Endothelial cell (in vitro differentiated cells): ENCODE data around the gene KCNQ1. TPM values are rescaled to one million over a fixed set of nuclear protein-coding genes. Genes with fewer than 3 reads are reported as not detected.

ENCODE experiments used
- DNase-seq: peaks from one replicate; pipeline ENCODE4 v3.0.0; 2021; ENCODE audit warnings: low spot score
- H3K27ac Mint-ChIP-seq: one replicate; pipeline ENCODE4 v1.8.0; 2021; ENCODE audit warnings: mixed read lengths, inconsistent platforms; ENCODE audit not compliant: unreplicated experiment
- H3K27me3 Mint-ChIP-seq: one replicate; pipeline ENCODE4 v1.8.0; 2021; ENCODE audit warnings: mild to moderate bottlenecking, moderate library complexity, mixed read lengths, inconsistent platforms; ENCODE audit not compliant: unreplicated experiment
- H3K36me3 Mint-ChIP-seq: one replicate; pipeline ENCODE4 v1.8.0; 2021; ENCODE audit warnings: mild to moderate bottlenecking, low read depth, mixed read lengths, inconsistent platforms; ENCODE audit not compliant: unreplicated experiment
- H3K4me1 Mint-ChIP-seq: one replicate; pipeline ENCODE4 v1.8.0; 2021; ENCODE audit warnings: mild to moderate bottlenecking, mixed read lengths, inconsistent platforms; ENCODE audit not compliant: unreplicated experiment
- H3K4me3 Mint-ChIP-seq: one replicate; pipeline ENCODE4 v1.8.0; 2021; ENCODE audit warnings: mild to moderate bottlenecking, mixed read lengths, inconsistent platforms; ENCODE audit not compliant: unreplicated experiment
- H3K9me3 Mint-ChIP-seq: one replicate; pipeline ENCODE4 v1.8.0; 2021; ENCODE audit warnings: mixed read lengths, inconsistent platforms; ENCODE audit not compliant: unreplicated experiment
- CTCF ChIP-seq: fragments of 200-600 bp; sonication (generic); IDR thresholded peaks from one replicate; pipeline ENCODE4 v1.5.0; 2021; ENCODE audit warnings: antibody characterized with exemption; ENCODE audit not compliant: unreplicated experiment
- total RNA-seq: library from RNA; stranded (reverse); fragmentation: NEBNext Ultra II Directional; extraction: Animal tissue kit (Norgen Biotek cat#: 25700); gene quantifications from one replicate; pipeline ENCODE4 v1.2.1, GENCODE V29; 2021; ENCODE audit not compliant: unreplicated experiment

Gene KCNQ1
- total RNA-seq, 1 donor from 2014 or later = 35.3 TPM

GRCh38 chr11:2686360-2687222, 241.8 kb downstream of the KCNQ1 start:
- Mint-ChIP-seq H3K9me3 (no peaks in the 10 kb centered on the region), H3K36me3 (peaks cover 9% of the 10 kb centered on the region), H3K4me1 (peaks cover 5% of the 10 kb centered on the region), H3K4me3 (no peak overlapping the region), H3K27me3 (peaks cover 6% of the 10 kb centered on the region), H3K27ac (no peak overlapping the region)
- no peak for TF ChIP-seq CTCF
- no peak for DNase-seq

GRCh38 chr11:2687223-2687530, 242.4 kb downstream of the KCNQ1 start:
- Mint-ChIP-seq H3K4me3 (no peak overlapping the region), H3K9me3 (no peaks in the 10 kb centered on the region), H3K4me1 (peaks cover 8% of the 10 kb centered on the region), H3K27me3 (peaks cover 11% of the 10 kb centered on the region), H3K36me3 (peaks cover 15% of the 10 kb centered on the region), H3K27ac (no peak overlapping the region)
- no peak for DNase-seq
- TF ChIP-seq CTCF = no peak

GRCh38 chr11:2687782-2688191, 243.0 kb downstream of the KCNQ1 start:
- peaks cover 16% of the 10 kb centered on the region for H3K36me3 Mint-ChIP-seq
- H3K27me3 Mint-ChIP-seq = peaks cover 11% of the 10 kb centered on the region
- no peak overlapping the region for H3K27ac Mint-ChIP-seq
- no peak overlapping the region for H3K4me3 Mint-ChIP-seq
- no peak for TF ChIP-seq CTCF
- no peaks in the 10 kb centered on the region for H3K9me3 Mint-ChIP-seq
- no peak for DNase-seq
- peaks cover 14% of the 10 kb centered on the region for H3K4me1 Mint-ChIP-seq

GRCh38 chr11:2688381-2689231, 243.8 kb downstream of the KCNQ1 start:
- DNase-seq = no peak
- Mint-ChIP-seq H3K27ac (no peak overlapping the region), H3K27me3 (peaks cover 11% of the 10 kb centered on the region), H3K9me3 (no peaks in the 10 kb centered on the region), H3K4me3 (no peak overlapping the region), H3K36me3 (peaks cover 14% of the 10 kb centered on the region), H3K4me1 (peaks cover 22% of the 10 kb centered on the region)
- no peak for TF ChIP-seq CTCF
